Measurements from ENCODE around the gene RGS10.
"Not testable (repeated sequence)": the region's sequence is repeated elsewhere in the genome, so short reads cannot be mapped to it uniquely, and the experiment has no call there.

The RGS10 gene, protein sequence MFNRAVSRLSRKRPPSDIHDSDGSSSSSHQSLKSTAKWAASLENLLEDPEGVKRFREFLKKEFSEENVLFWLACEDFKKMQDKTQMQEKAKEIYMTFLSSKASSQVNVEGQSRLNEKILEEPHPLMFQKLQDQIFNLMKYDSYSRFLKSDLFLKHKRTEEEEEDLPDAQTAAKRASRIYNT

GRCh38 chr10:119542357-119542987, at the start of gene RGS10:
RGS10 (minus strand) TSS chr10:119542719; CDS start chr10:119542638, 81 bp downstream.
- H3K4me3 ChIP-seq (ENCODE audit: low read depth, low read length): peak within 1 kb of the TSS; percentile 83
- no peak for TF ChIP-seq CTCF (IDR thresholded peaks at IDR 0.05; ENCODE audit: insufficient read depth, low read depth, low read length, missing control alignments)
- DNase-seq (ENCODE audit: low read depth): peak; percentile 91

GRCh38 chr10:119588071-119588470, 45.6 kb upstream of the RGS10 start:
- H3K4me3 ChIP-seq (ENCODE audit: low read depth, low read length): no peak overlapping the region
- DNase-seq (ENCODE audit: low read depth): no peak
- no peak for TF ChIP-seq CTCF (IDR thresholded peaks at IDR 0.05; ENCODE audit: insufficient read depth, low read depth, low read length, missing control alignments)

DNA sequence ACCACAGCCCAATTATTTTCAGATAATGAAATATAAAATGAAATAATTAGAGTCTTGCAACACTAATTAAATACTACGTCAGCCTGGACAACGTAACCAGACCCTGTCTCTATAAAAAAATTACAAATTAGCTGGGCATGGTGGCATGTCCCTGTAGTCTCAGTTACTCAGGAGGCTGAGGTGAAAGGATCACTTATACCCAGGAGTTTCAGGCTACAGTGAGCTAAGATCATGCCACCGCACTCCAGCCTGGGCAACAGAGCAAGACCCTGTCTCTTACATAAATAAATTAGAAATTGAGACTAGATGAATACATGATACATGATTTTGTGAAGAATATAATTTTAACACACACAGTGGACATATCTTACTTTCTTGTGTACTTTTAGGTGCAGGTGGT, 35.8 kb upstream of the RGS10 start:
- no peak overlapping the region for H3K4me3 ChIP-seq (ENCODE audit: low read depth, low read length)
- no peak for TF ChIP-seq CTCF (IDR thresholded peaks at IDR 0.05; ENCODE audit: insufficient read depth, low read depth, low read length, missing control alignments)
- DNase-seq (ENCODE audit: low read depth): no peak

DNA sequence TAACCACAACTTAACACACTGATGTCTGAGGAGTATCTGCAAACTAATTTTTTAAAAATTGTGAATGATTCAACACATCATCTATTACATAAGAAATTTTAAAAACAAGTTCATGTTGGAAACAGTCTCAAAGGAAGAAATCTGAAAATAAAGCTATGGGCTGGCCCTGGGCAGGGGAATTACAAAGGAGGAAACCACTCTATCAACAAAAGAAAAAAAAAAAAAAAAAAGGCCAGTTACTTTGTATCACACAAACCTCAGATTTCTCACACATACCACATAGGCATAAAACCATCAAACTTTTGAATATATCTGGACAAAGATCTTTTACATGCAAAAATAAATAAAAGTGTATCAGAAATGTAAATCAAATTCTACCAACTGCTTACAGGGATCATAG, 33.5 kb upstream of the RGS10 start:
- H3K4me3 ChIP-seq (ENCODE audit: low read depth, low read length): no peak overlapping the region
- no peak for TF ChIP-seq CTCF (IDR thresholded peaks at IDR 0.05; ENCODE audit: insufficient read depth, low read depth, low read length, missing control alignments)
- no peak for DNase-seq (ENCODE audit: low read depth)

- TF ChIP-seq CTCF (IDR thresholded peaks at IDR 0.05; ENCODE audit: insufficient read depth, low read depth, low read length, missing control alignments): no peak
- DNase-seq (ENCODE audit: low read depth): no peak
- H3K4me3 ChIP-seq (ENCODE audit: low read depth, low read length): no peak overlapping the region
These were observed 33.0 kb upstream of the RGS10 start for GRCh38 chr10:119575506-119575905.

DNA sequence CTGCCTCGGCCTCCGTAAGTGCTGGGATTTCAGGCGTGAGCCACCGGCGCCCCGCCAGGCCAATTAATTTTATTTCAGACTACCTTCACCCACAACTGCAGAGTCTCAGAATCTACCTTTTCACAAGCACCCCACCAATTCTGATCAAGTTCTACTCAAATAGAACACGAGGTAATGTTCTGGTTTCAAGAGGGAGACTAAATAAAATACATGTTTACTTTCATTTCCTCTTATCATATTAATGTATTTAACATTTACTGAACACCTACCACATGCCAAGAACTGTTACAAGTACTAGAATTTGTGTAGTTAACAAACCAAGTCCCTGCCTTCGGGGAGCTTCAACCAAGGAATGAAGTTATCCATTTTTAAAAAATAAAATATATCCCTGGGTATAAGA, 25.5 kb upstream of the RGS10 start:
- no peak for TF ChIP-seq CTCF (IDR thresholded peaks at IDR 0.05; ENCODE audit: insufficient read depth, low read depth, low read length, missing control alignments)
- H3K4me3 ChIP-seq (ENCODE audit: low read depth, low read length): no peak overlapping the region
- peak; percentile 32 for DNase-seq (ENCODE audit: low read depth)

DNA sequence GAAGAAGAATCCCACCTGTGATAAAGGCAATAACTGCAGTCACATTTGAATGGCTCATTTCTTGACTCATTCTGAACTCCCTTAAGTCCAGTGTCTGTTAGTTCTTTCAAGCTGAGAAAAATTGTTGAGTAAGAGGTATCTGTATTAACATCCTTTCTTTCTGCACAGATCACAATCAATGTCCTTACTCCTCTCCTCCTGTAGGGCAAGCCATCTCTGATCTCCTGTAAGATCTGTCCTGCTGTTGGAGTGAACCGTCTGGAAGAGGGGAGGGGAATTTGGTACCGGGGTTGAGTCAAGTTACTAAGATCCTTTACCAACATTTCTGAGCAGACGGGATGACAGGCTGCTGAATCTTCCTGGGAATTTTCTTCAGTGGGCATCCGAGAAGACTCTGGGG, 19.6 kb upstream of the RGS10 start:
- TF ChIP-seq CTCF (IDR thresholded peaks at IDR 0.05; ENCODE audit: insufficient read depth, low read depth, low read length, missing control alignments): no peak
- H3K4me3 ChIP-seq (ENCODE audit: low read depth, low read length): no peak overlapping the region
- DNase-seq (ENCODE audit: low read depth): no peak

DNA sequence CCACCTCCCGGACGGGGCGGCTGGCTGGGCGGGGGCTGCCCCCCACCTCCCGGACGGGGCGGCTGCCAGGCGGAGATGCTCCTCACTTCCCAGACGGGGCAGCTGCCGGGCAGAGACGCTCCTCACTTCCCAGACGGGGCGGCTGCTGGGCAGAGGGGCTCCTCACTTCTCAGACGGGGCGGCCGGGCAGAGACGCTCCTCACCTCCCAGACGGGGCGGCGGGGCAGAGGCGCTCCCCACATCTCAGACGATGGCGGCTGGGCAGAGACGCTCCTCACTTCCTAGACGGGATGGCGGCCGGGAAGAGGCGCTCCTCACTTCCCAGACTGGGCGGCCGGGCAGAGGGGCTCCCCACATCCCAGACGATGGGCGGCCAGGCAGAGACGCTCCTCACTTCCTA, 17.0 kb upstream of the RGS10 start:
- not testable (repeated sequence) for H3K4me3 ChIP-seq (ENCODE audit: low read depth, low read length); DNase-seq (ENCODE audit: low read depth)

- H3K4me3 ChIP-seq (ENCODE audit: low read depth, low read length); DNase-seq (ENCODE audit: low read depth): not testable (repeated sequence)
These were observed 13.6 kb upstream of the RGS10 start for GRCh38 chr10:119556081-119556480.

Measured in GM12865 (cell line).